Activated CD8-positive, alpha-beta memory T cell treated with anti-CD3 and anti-CD28 coated beads, Interleukin-2, amount 10 ng/mL, durations not matched to agents 7 days and 5 days (primary cell): ENCODE data around the gene PREP. TPM values are rescaled to one million over a fixed set of nuclear protein-coding genes. Genes with fewer than 3 reads are reported as not detected.
"Not testable (repeated sequence)": the region's sequence is repeated elsewhere in the genome, so short reads cannot be mapped to it uniquely, and the experiment has no call there.

Experiments used
- ATAC-seq: fragments of 150-1000 bp; cut with Tn5 transposase; one replicate; pipeline ENCODE4 v1.10.0; 2021; ENCODE audit warnings: moderate library complexity
- CTCF ChIA-PET: fragments of 350-600 bp; sonication (Branson Sonifier 250); formaldehyde crosslinking; loops from one replicate; lab custom pipeline; 2021; ENCODE audit warnings: antibody characterized with exemption; lab: Charles Lee
- DNase-seq: peaks from one replicate; pipeline ENCODE4 v3.0.0-alpha.2; 2020
- H3K27ac Mint-ChIP-seq: one replicate; pipeline ENCODE4 v1.8.0; 2021; ENCODE audit warnings: mild to moderate bottlenecking, mixed read lengths
- H3K27me3 Mint-ChIP-seq: one replicate; pipeline ENCODE4 v1.8.0; 2021; ENCODE audit warnings: mixed read lengths
- H3K36me3 Mint-ChIP-seq: one replicate; pipeline ENCODE4 v1.8.0; 2021; ENCODE audit warnings: mild to moderate bottlenecking, mixed read lengths
- H3K4me1 Mint-ChIP-seq: one replicate; pipeline ENCODE4 v1.8.0; 2021; ENCODE audit warnings: mixed read lengths
- H3K4me3 Mint-ChIP-seq: one replicate; pipeline ENCODE4 v1.8.0; 2021; ENCODE audit warnings: mild to moderate bottlenecking, moderate library complexity, mixed read lengths
- H3K9me3 Mint-ChIP-seq: one replicate; pipeline ENCODE4 v1.8.0; 2022; ENCODE audit warnings: low read depth, mixed read lengths
- total RNA-seq, 2 experiments: library from RNA; stranded (reverse); gene quantifications; one replicate each; pipeline ENCODE4 v1.2.3, GENCODE V29; 2021

The PREP gene
- total RNA-seq, 2 experiments from 2014 or later: 44.1 to 52.9 TPM

DNA sequence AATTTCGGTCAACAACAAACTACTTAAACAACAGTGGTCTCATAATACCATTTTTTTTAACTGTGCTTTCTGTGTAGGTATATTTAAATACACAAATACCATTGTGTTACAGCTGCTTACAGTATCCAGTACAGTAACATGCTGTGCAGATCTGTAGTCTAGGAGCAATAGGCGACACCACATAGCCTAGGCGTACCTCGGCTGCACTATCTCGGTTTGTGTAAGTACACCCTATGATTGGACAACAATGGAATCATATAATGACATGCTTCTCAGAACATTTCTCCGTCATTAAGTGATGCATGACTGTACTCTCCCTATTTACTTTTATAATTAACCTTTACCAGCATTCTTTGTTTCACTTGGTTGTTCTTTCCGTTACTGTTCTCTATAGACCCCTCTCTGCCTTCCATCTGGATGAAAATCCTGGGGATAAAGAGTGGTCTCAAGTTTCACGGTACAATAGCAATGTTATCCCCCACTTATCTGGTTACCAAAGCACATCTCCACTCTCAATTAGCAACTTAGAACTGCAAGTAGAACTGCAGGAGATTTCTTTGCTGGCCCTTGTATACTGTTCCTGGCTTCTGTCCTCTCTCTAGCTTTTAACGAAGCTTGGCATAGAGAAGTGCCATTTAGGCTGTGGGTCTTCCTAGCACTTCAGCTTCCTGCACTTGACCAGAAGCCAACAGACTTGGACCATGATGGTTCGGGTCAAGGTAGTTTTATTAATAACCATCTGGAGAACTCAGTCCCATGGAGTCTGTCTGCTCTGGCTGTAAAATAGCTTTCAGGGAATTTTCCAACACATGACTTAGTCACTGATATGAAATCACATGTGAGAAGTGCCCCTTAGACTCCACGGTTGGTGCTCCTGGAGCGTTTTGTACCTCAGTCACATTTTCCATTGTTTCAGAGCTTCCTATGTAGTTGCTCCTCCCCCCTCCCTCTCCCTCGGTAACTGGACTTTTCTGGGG, 142.7 kb downstream of the PREP start:
- H3K27me3 Mint-ChIP-seq: peaks cover 21% of the 10 kb centered on the region
- CTCF ChIA-PET: no interaction called here
- ATAC-seq: no peak
- no peak for DNase-seq
- H3K9me3 Mint-ChIP-seq: no peaks in the 10 kb centered on the region
- no peak overlapping the region for H3K4me3 Mint-ChIP-seq
- no peak overlapping the region for H3K27ac Mint-ChIP-seq
- peaks cover 2% of the 10 kb centered on the region for H3K4me1 Mint-ChIP-seq
- H3K36me3 Mint-ChIP-seq: no peaks in the 10 kb centered on the region

DNA sequence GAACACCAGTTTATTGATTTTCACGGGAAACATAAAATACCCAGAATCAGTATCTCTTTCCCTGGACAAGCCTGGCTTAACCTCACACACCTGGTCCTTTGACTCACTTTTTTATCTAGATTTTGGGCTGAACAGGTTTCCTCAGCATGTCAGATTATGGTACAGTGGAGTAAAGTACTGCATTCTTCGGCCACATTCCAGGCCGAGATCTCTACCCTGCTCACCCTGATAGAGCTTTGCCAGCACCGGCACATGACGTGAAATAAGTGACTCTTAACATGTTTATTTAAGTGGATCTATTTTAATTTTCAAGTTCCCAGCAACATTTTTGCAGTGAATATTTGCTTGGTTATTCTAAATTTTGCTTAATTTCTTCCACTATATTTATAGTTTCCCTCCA, 144.1 kb downstream of the PREP start:
- H3K27ac Mint-ChIP-seq: no peak overlapping the region
- H3K9me3 Mint-ChIP-seq: no peaks in the 10 kb centered on the region

DNA sequence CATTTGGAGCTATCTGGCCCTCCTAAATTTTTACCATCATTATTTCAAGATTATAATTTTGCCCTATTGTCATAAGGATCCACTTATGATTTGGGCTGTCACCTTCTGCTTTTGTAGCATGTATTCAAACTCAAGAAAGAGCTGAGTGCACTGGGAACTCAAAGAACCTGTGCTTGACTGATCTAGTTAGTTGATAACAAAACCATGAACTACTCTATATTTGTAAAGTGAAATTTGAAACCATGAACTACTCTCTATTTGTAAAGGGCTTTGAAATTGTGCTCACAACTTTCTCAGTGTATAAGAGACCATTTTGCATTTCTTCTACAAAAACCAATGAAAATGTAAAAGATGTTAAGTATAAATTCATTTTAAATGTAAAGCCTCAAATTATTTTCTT, 145.5 kb downstream of the PREP start:
- Mint-ChIP-seq H3K36me3 (no peaks in the 10 kb centered on the region), H3K27me3 (peaks cover 23% of the 10 kb centered on the region), H3K4me3 (no peak overlapping the region), H3K4me1 (no peaks in the 10 kb centered on the region), H3K9me3 (no peaks in the 10 kb centered on the region), H3K27ac (no peak overlapping the region)
- DNase-seq (no peak), ATAC-seq (no peak)
- CTCF ChIA-PET: no interaction called here

More for the DNA sequence above, 144.1 kb downstream of the PREP start:
- Mint-ChIP-seq H3K36me3 (no peaks in the 10 kb centered on the region), H3K4me1 (no peaks in the 10 kb centered on the region), H3K4me3 (no peak overlapping the region), H3K27me3 (peaks cover 21% of the 10 kb centered on the region)
- DNase-seq (no peak), ATAC-seq (no peak)
- CTCF ChIA-PET: no interaction called here

DNA sequence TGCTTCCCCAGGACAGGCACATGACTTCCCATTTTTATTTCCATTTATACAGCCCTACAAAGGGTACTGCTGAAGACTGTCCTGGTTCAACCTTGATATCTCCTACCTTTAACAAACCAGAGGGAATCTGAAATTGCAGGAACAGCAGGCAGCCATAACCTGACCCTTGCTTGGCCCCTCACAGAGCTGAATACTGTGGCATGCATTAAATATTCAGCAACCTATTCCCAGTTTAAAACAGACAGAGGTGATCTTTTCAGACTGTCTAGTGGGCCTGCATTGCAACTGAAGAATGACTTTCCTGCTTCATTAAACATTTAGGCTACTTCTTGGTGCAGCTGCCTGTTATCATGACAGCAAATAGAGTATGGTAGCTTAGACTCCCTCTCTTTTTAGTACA, 146.3 kb downstream of the PREP start:
- ATAC-seq (no peak), DNase-seq (no peak)
- H3K27ac Mint-ChIP-seq: no peak overlapping the region
- no peaks in the 10 kb centered on the region for H3K4me1 Mint-ChIP-seq
- no peaks in the 10 kb centered on the region for H3K36me3 Mint-ChIP-seq
- peaks cover 27% of the 10 kb centered on the region for H3K27me3 Mint-ChIP-seq
- no peaks in the 10 kb centered on the region for H3K9me3 Mint-ChIP-seq
- H3K4me3 Mint-ChIP-seq: no peak overlapping the region
- CTCF ChIA-PET: no interaction called here

GRCh38 chr6:105253787-105254186, 149.1 kb downstream of the PREP start:
- H3K4me3 Mint-ChIP-seq: no peak overlapping the region
- H3K36me3 Mint-ChIP-seq: no peaks in the 10 kb centered on the region
- no peaks in the 10 kb centered on the region for H3K4me1 Mint-ChIP-seq
- H3K9me3 Mint-ChIP-seq: no peaks in the 10 kb centered on the region
- ATAC-seq: no peak
- H3K27me3 Mint-ChIP-seq: peaks cover 17% of the 10 kb centered on the region
- no peak for DNase-seq
- H3K27ac Mint-ChIP-seq: no peak overlapping the region
- CTCF ChIA-PET: no interaction called here

DNA sequence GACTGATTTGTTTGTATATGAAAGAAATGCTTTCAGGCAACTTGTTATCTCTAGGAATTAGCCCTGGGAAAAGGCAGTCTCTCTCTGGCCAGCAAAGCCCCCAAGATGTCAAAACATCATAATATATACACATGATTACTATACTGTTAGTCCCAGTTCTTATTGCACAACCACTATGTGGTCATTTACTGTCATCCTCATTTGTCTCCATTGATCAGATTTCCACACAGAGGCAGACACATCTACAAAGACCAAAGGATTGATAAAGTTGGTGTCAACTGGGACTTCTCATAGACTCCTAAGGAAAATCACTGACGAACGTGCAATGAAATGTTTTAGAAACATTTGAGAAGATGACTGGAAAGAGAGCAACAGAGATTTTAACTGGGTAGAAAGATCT, 151.2 kb downstream of the PREP start:
- CTCF ChIA-PET: no interaction called here
- ATAC-seq: no peak
- H3K4me3 Mint-ChIP-seq: no peak overlapping the region

GRCh38 chr6:105250533-105250932, 152.3 kb downstream of the PREP start:
- no peak overlapping the region for H3K27ac Mint-ChIP-seq
- CTCF ChIA-PET: no interaction called here
- no peaks in the 10 kb centered on the region for H3K36me3 Mint-ChIP-seq
- H3K9me3 Mint-ChIP-seq: no peaks in the 10 kb centered on the region
- H3K4me3 Mint-ChIP-seq: no peak overlapping the region
- peaks cover 8% of the 10 kb centered on the region for H3K27me3 Mint-ChIP-seq
- ATAC-seq (no peak), DNase-seq (no peak)
- no peaks in the 10 kb centered on the region for H3K4me1 Mint-ChIP-seq

More for the DNA sequence above, 151.2 kb downstream of the PREP start:
- Mint-ChIP-seq H3K27ac (no peak overlapping the region), H3K4me1 (no peaks in the 10 kb centered on the region), H3K36me3 (no peaks in the 10 kb centered on the region), H3K9me3 (no peaks in the 10 kb centered on the region), H3K27me3 (peaks cover 15% of the 10 kb centered on the region)
- no peak for DNase-seq

- ATAC-seq: no peak
- no peaks in the 10 kb centered on the region for H3K4me1 Mint-ChIP-seq
- peaks cover 46% of the 10 kb centered on the region for H3K27me3 Mint-ChIP-seq
- no peaks in the 10 kb centered on the region for H3K36me3 Mint-ChIP-seq
- no peak overlapping the region for H3K4me3 Mint-ChIP-seq
- CTCF ChIA-PET: no interaction called here
- no peak overlapping the region for H3K27ac Mint-ChIP-seq
- no peaks in the 10 kb centered on the region for H3K9me3 Mint-ChIP-seq
- DNase-seq: no peak
Observed at GRCh38 chr6:105243487-105243886, 159.4 kb downstream of the PREP start.

DNA sequence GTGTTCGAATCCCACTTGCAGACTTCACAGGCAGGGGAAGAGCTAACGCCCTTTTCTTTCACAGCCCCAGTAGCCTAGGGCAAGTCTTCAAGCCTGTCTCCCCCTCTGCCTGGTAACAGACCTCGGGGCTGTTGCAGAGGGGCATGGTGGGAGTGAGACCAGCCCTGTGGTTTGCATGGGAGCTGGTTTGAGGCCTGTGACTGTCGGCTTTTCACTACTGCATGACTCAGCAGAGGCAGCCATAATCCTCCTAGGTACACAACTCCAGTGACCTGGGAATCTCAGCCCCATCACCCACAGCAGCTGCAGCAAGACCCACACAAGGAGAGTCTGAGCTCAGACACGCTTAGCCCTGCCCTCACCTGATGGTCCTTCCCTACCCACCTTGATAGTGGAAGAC, 167.7 kb downstream of the PREP start:
- CTCF ChIA-PET: no interaction called here
- peaks cover 2% of the 10 kb centered on the region for H3K4me1 Mint-ChIP-seq

GRCh38 chr6:105231771-105232170, 171.1 kb downstream of the PREP start:
- H3K9me3 Mint-ChIP-seq, H3K4me3 Mint-ChIP-seq, DNase-seq, H3K27ac Mint-ChIP-seq, CTCF ChIA-PET, ATAC-seq, H3K4me1 Mint-ChIP-seq, H3K36me3 Mint-ChIP-seq: not testable (repeated sequence)
- peaks cover 43% of the 10 kb centered on the region for H3K27me3 Mint-ChIP-seq

More for the DNA sequence above, 167.7 kb downstream of the PREP start:
- H3K27ac Mint-ChIP-seq: no peak overlapping the region
- peaks cover 61% of the 10 kb centered on the region for H3K27me3 Mint-ChIP-seq
- no peaks in the 10 kb centered on the region for H3K36me3 Mint-ChIP-seq
- H3K9me3 Mint-ChIP-seq: peaks cover 4% of the 10 kb centered on the region
- no peak overlapping the region for H3K4me3 Mint-ChIP-seq
- no peak for DNase-seq
- ATAC-seq: no peak

Other genes with a start within 250 kb of the PREP start
- not detected for gene POPDC3, start 223.1 kb downstream of the PREP start, total RNA-seq